ENCODE measurements around the gene P2RY12. TPM values are rescaled to one million over a fixed set of nuclear protein-coding genes. Genes with fewer than 3 reads are reported as not detected.

P2RY12 gene
- total RNA-seq, 1 donor: 0.18 TPM

DNA sequence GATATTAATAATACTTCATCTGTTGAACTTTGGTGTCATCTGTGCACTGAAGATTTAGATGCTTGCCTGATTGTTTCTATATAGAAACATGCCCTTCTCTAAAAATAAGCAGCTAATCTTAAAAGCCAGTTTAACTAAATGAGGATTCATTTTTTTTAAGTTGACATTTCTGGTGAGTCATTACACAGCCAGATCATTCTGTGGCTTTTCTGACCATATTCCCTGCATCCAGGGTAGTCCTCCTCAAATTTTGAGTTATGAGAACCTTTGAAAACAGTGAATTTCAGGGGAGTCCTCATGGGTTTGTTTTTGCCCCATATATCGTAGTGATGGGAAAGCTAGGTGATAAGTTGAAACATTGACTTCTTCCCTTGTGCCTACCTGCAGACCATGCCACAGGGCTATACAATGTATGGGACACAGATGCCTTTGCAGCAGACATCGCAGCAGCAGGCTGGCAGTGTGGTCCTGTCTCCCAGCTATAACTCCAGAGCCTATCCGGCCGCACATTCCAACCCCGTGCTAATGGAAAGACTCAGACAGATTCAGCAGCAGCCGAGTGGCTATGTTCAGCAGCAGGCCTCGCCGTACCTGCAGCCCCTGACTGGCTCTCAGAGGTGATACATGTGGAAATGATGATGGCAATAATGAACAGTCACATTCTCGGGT lies 26.5 kb upstream of the P2RY12 start:
- no peak overlapping the region for H3K4me3 ChIP-seq (ENCODE audit: low read depth, low read length)
- TF ChIP-seq, protein P1, sequence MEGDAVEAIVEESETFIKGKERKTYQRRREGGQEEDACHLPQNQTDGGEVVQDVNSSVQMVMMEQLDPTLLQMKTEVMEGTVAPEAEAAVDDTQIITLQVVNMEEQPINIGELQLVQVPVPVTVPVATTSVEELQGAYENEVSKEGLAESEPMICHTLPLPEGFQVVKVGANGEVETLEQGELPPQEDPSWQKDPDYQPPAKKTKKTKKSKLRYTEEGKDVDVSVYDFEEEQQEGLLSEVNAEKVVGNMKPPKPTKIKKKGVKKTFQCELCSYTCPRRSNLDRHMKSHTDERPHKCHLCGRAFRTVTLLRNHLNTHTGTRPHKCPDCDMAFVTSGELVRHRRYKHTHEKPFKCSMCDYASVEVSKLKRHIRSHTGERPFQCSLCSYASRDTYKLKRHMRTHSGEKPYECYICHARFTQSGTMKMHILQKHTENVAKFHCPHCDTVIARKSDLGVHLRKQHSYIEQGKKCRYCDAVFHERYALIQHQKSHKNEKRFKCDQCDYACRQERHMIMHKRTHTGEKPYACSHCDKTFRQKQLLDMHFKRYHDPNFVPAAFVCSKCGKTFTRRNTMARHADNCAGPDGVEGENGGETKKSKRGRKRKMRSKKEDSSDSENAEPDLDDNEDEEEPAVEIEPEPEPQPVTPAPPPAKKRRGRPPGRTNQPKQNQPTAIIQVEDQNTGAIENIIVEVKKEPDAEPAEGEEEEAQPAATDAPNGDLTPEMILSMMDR (IDR thresholded peaks at IDR 0.05; ENCODE audit: insufficient read depth, low read length): no peak
- DNase-seq (ENCODE audit: low read depth): peak; percentile 45

DNA sequence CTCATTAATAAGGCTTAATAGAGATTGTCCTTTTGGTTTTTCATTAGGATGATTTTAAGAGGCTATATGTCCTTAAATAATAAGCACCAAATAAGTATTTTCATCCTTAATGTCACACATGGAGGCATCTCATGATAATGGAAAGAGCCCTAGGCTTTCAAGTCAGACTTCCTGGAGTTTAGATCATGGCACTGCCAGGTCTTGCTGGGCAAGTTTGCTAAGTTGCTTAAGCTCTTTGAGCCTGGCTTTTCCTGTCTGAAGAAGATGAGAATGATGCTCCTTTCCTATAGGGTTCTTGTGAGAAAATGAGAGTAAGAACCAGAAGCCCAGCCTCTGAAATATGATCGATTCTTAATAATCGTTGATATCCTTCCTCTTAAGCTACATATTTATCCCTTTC lies 23.4 kb upstream of the P2RY12 start:
- DNase-seq (ENCODE audit: low read depth): no peak
- no peak overlapping the region for H3K4me3 ChIP-seq (ENCODE audit: low read depth, low read length)
- TF ChIP-seq, protein P1 (IDR thresholded peaks at IDR 0.05; ENCODE audit: insufficient read depth, low read length): no peak

DNA sequence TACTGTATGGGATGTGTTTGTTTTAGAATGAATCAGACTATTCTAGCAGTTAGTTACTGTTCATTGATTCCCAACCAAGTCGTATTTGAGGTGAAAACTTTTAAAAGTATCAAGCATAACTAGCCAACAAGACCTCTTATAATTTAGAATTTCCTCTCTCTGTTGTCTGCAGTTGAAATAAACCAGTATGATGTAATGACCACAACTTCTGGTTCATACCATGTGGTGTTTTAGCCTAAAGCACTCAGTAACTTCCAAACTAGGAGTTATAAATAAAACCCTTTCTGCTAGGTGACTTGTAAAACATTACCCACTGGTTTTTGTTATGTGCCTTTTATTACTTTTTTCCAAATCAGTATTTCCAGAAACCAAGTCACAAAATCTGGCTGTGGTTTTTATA lies 19.8 kb upstream of the P2RY12 start:
- TF ChIP-seq, protein P1 (IDR thresholded peaks at IDR 0.05; ENCODE audit: insufficient read depth, low read length): no peak
- DNase-seq (ENCODE audit: low read depth): peak; percentile 47

DNA sequence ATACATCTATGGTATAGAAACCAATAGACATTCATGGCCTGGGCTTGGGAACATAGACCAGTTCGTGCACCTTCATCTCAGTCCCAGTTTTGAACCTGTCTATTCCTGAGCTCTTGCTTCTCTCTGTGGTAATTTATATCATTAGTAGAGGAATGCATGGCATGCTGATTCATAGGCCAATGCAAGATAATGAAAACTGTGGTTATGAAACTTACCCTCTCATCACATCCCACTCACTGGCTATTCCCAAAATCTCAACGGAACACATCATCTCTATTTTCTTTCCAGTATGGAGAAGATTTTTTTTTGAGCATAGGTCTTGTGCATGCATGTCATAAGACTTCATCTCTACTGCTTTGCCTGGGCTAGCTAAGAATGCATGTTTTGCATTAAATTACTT lies 18.7 kb upstream of the P2RY12 start:
- H3K4me3 ChIP-seq (ENCODE audit: low read depth, low read length): no peak overlapping the region
- DNase-seq (ENCODE audit: low read depth): peak; percentile 84
- TF ChIP-seq, protein P1 (IDR thresholded peaks at IDR 0.05; ENCODE audit: insufficient read depth, low read length): no peak

More for the DNA sequence above, 19.8 kb upstream of the P2RY12 start:
- no peak overlapping the region for H3K4me3 ChIP-seq (ENCODE audit: low read depth, low read length)

DNA sequence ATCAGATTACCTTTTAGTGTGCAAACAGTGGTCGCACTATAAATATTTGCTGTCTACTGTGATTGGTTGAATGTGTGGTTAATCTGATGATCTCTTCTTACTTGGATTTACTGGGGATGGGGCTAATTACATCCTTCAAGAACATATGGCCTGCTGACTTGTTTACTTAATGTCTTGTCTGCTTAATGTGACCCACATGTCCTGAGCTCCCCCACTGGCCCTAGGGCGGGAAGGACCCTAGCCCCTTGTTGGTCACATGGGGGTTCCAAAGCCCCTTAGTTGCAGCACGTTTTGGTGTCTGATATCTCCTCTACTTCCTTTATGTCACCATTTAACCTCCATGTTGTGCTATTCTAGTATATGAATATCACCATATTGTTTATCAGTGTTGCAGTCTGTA lies 17.8 kb upstream of the P2RY12 start:
- TF ChIP-seq, protein P1 (IDR thresholded peaks at IDR 0.05; ENCODE audit: insufficient read depth, low read length): no peak
- no peak overlapping the region for H3K4me3 ChIP-seq (ENCODE audit: low read depth, low read length)
- DNase-seq (ENCODE audit: low read depth): no peak

DNA sequence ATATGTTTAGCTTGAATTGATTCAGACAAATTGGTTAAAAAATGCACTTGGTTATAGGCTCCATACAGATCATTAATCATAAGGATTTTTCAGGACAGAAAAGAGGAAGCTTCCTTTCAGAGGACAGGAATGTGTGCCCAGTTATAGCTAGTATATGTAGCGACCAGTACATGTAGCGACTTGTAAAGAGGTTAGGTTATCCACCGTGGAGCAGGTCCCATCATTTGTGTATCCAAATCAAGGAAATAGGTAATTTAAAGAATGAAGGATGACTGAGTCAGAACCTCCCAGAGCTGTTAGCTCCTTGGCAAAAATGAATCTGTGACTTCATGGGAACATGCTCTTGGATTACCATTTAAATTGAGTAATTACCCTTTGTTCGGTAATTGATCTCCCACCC lies 15.8 kb upstream of the P2RY12 start:
- TF ChIP-seq, protein P1 (IDR thresholded peaks at IDR 0.05; ENCODE audit: insufficient read depth, low read length): no peak
- DNase-seq (ENCODE audit: low read depth): no peak

DNA sequence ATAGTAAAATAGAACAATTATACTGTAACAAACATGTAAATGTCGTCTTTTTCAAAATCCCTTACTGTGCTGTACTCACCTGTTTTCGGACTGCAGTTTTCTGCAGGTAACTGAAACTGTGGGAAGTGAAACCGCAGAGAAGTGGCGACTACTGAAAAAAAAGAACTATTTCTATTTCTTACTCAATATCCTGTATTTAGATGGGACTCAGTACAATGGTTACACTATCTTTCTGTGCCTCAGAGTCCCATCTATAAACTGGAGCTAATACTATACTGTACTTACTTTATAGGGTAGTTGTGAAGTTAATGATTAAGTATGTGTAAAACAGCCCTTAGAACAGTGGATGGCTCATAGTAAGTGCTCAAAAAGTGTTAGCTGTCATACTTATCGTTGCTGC lies 14.3 kb upstream of the P2RY12 start:
- DNase-seq (ENCODE audit: low read depth): no peak
- no peak overlapping the region for H3K4me3 ChIP-seq (ENCODE audit: low read depth, low read length)
- TF ChIP-seq, protein P1 (IDR thresholded peaks at IDR 0.05; ENCODE audit: insufficient read depth, low read length): no peak

More for the DNA sequence above, 15.8 kb upstream of the P2RY12 start:
- no peak overlapping the region for H3K4me3 ChIP-seq (ENCODE audit: low read depth, low read length)
